Rectal smooth muscle tissue (tissue), 1 donor: ENCODE measurements around the gene OR10AD1.
"Not testable (repeated sequence)": the region's sequence is repeated elsewhere in the genome, so short reads cannot be mapped to it uniquely, and the experiment has no call there.

ENCODE experiments used
- H3K27ac ChIP-seq: one replicate; pipeline ENCODE4 v1.7.0; 2013; ENCODE audit warnings: low read depth, low read length, inconsistent platforms
- H3K27me3 ChIP-seq: one replicate; pipeline ENCODE4 v1.7.0; 2013; ENCODE audit warnings: low read length; ENCODE audit not compliant: control insufficient read depth, insufficient read depth
- H3K36me3 ChIP-seq: one replicate; pipeline ENCODE4 v1.7.0; 2013; ENCODE audit warnings: low read length; ENCODE audit not compliant: control insufficient read depth, insufficient read depth
- H3K4me1 ChIP-seq: one replicate; pipeline ENCODE4 v1.7.0; 2013; ENCODE audit warnings: low read length; ENCODE audit not compliant: control insufficient read depth, insufficient read depth
- H3K4me3 ChIP-seq: one replicate; pipeline ENCODE4 v1.7.0; 2013; ENCODE audit warnings: low read length
- H3K9ac ChIP-seq: one replicate; pipeline ENCODE4 v1.7.0; 2013; ENCODE audit warnings: low read length

Gene OR10AD1

GRCh38 chr12:48203192-48203591 lies at the start of gene OR10AD1:
Gene OR10AD1, minus strand, starts transcription at chr12:48203292. Its CDS starts 0 bp downstream, at chr12:48203292.
- Histone ChIP-seq H3K4me3 (no peak within 1 kb of the TSS), H3K36me3 (no peaks in the 10 kb centered on the region), H3K27me3 (no peaks in the 10 kb centered on the region), H3K27ac (no peak within 1 kb of the TSS), H3K9ac (no peak within 1 kb of the TSS), H3K4me1 (peaks cover 6% of the 10 kb centered on the region)

DNA sequence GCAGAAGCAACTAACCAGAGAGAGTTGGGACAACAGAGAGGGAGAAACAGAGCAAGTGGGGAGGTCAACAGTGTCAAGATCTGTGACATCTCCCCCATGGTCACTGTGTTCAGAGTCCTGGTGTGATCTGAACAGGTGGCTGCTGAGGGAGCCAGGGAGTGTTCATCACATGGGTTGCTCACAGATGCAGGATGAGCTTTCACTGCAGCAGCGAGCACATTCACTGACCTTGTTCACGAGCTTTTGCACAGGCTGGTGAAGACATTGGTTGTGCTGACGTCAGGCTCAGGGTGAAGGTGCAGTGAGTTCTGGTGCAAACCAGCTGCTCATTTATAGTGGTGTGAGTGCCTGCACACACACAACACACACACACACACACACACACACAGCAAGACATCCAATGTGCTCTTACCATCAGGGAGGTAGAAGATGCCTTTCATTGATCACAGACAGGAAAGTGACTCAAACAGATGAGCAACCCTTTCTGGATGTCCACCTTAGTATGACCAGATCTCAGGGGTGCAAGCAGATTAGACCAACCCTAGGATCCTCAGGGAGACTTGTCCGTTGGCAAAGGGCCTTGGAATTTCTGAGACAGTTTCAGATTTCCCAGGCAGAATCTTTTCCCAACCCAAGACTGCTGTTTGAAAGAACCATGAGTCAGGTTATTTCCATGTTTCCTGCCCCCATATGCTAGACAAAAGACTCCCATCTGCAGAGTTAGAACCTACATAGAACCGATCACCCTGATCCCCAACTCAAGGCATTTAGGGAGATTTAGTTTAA lies 44.3 kb upstream of the OR10AD1 start:
- H3K27ac ChIP-seq, result no peak overlapping the region
- no peaks in the 10 kb centered on the region for H3K36me3 ChIP-seq
- H3K27me3 ChIP-seq, result no peaks in the 10 kb centered on the region
- H3K4me1 ChIP-seq, result no peaks in the 10 kb centered on the region
- H3K9ac ChIP-seq, result no peak overlapping the region
- H3K4me3 ChIP-seq, result no peak overlapping the region

DNA sequence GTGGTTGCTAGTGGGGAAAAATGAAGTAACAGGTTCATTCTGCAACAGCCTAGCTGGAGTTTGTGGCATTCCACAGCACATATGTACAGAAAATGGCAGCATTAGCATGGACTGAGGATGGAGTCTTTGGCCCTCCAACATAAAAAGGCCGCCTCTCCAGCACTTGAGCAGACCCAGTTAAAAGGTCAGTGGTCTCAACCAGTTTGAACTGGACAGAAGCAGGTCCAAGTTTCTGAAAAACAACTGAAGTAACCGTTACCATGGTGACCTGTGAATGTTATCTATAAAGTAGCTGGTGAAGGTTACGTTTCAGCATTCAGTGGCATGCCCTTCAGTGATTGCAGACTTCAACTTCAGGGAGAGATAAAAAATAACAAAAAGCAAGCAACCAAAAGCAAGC lies 34.1 kb upstream of the OR10AD1 start:
- H3K9ac ChIP-seq, result no peak overlapping the region
- no peak overlapping the region for H3K4me3 ChIP-seq
- no peaks in the 10 kb centered on the region for H3K27me3 ChIP-seq
- H3K36me3 ChIP-seq, result no peaks in the 10 kb centered on the region
- H3K27ac ChIP-seq, result no peak overlapping the region
- no peaks in the 10 kb centered on the region for H3K4me1 ChIP-seq

DNA sequence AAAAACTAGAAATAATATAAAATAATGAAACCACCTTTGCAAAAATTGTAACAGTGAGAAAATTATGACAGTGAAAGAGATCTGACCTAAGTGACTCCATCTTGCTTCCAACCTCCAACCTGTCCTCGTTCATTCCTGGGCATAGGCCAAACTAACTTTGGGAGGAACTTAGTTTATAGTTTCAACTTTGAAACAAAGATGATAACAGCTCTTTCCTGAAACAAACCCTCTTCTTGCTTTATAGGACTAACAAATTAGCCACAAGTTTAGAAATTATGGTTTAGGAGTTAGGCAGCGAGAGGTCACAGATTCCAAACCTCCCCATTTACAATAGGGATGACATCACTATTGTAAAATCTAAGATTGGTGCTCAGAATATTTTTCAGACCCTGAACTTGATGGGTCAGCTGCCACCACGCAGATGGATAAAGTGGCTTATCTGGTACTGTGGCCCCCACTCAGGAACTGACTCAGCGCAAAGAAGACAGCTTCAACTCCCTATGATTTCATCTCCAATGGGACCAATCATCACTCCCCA lies 32.8 kb upstream of the OR10AD1 start:
- no peak overlapping the region for H3K4me3 ChIP-seq
- no peaks in the 10 kb centered on the region for H3K4me1 ChIP-seq
- no peak overlapping the region for H3K27ac ChIP-seq

DNA sequence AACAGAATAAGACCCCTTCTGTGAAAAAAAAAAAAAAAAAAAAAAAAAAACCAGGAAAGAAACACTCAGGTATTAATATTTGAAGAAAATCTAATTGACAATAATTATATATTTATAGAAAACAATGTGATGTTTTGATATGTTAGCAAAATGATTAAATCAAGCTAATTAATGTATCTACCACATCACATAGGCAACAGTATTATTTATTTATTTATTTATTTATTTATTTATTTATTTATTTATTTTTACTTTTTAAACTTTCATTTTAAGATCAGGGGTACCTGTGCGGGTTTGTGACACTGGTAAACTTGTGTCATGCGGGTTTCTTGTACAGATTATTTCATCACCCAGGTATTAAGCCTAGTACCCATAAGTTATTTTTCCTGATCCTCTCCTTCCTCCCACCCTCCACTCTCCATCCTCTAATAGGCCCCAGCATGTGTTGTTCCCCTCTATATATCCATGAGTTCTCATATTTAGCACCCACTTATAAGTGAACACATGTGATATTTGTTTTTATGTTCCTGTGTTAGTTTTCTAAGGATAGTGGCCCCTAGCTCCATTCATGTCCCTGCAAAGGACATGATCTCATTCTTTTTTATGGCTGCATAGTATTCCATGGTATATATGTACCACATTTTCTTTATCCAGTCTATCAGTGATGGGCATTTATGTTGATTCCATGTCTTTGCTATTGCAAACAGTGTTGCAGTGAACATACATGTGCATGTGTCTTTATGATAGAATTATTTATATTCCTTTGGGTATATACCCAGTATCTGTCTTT lies 28.3 kb upstream of the OR10AD1 start:
- not testable (repeated sequence) for H3K9ac ChIP-seq, H3K36me3 ChIP-seq, H3K4me3 ChIP-seq, H3K27me3 ChIP-seq, H3K4me1 ChIP-seq, H3K27ac ChIP-seq

More for the DNA sequence above, 32.8 kb upstream of the OR10AD1 start:
- Histone ChIP-seq H3K9ac (no peak overlapping the region), H3K27me3 (no peaks in the 10 kb centered on the region), H3K36me3 (no peaks in the 10 kb centered on the region)

- H3K27ac ChIP-seq, H3K4me1 ChIP-seq, H3K27me3 ChIP-seq: not testable (repeated sequence)
Observed at GRCh38 chr12:48224533-48224932, 21.4 kb upstream of the OR10AD1 start.

DNA sequence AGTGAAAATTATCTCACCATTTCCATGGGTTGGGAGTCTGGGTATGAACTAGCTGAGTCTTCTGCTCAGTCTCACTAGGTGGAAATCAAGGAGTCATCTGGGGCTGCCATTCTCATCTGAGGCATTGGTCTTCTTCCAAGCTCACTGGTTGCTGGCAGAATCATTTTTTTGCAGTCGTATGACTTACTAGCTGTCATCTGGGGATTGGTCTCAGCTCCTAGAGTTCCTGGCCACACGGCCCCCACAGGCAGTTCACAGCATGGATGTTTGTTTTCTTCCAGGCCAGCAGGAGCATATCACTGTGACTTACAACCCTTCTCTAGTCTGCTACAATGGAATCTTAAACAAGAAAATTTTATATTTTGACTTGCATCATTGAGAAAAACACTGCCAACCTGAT lies 18.6 kb upstream of the OR10AD1 start:
- Histone ChIP-seq H3K36me3 (no peaks in the 10 kb centered on the region), H3K4me3 (no peak overlapping the region), H3K27me3 (no peaks in the 10 kb centered on the region), H3K9ac (no peak overlapping the region), H3K27ac (no peak overlapping the region), H3K4me1 (no peaks in the 10 kb centered on the region)

More at GRCh38 chr12:48224533-48224932, 21.4 kb upstream of the OR10AD1 start:
- H3K36me3 ChIP-seq, H3K9ac ChIP-seq, H3K4me3 ChIP-seq: not testable (repeated sequence)

DNA sequence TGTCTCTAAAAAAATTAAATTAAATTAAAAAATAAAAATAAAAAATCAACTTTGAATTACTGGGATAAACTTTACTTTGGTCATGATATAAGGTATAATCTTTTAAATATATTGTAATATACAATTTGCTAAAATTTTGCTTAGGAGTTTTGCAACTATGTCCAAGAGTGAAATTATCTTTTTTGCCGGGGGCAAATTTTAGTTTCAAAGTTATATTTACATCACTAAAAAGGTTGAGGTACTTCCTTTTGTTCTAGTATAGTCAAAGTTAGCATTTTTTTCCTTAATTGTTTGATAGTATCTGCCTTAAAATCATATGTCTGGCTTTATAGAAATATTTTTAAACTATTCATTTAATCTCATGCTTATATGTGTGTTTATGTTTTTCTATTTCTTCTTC lies 17.6 kb upstream of the OR10AD1 start:
- Histone ChIP-seq H3K4me1 (peaks cover 3% of the 10 kb centered on the region), H3K27me3 (no peaks in the 10 kb centered on the region), H3K9ac (no peak overlapping the region), H3K27ac (no peak overlapping the region), H3K4me3 (no peak overlapping the region), H3K36me3 (no peaks in the 10 kb centered on the region)

DNA sequence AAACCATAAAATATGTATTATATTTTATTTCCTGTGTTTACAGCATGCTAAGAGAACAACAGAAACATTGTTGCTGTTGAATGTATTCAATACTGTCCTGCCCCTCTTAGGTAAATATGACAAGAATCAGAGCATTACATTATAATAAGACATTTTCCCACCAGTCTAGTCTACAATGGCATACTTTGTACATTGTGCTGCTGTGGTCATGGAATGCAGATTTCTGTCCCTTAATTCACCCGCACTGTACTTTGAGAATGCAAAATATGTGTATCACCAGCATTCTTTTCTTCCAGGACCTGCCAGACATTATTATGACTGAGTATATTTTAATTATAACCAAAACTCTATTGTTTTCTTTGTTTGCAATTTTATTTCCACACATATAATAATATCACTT lies 16.5 kb upstream of the OR10AD1 start:
- H3K36me3 ChIP-seq, result no peaks in the 10 kb centered on the region
- H3K27me3 ChIP-seq, result no peaks in the 10 kb centered on the region
- H3K4me1 ChIP-seq, result peaks cover 3% of the 10 kb centered on the region
- no peak overlapping the region for H3K4me3 ChIP-seq
- no peak overlapping the region for H3K27ac ChIP-seq
- no peak overlapping the region for H3K9ac ChIP-seq

GRCh38 chr12:48216785-48217184 lies 13.7 kb upstream of the OR10AD1 start:
- Histone ChIP-seq H3K27me3 (no peaks in the 10 kb centered on the region), H3K4me1 (peaks cover 3% of the 10 kb centered on the region), H3K27ac (peak overlapping the region; percentile 60), H3K4me3 (no peak overlapping the region), H3K9ac (no peak overlapping the region), H3K36me3 (no peaks in the 10 kb centered on the region)

GRCh38 chr12:48209495-48209894 lies 6.4 kb upstream of the OR10AD1 start:
- H3K4me1 ChIP-seq, H3K27ac ChIP-seq, H3K4me3 ChIP-seq: not testable (repeated sequence)

DNA sequence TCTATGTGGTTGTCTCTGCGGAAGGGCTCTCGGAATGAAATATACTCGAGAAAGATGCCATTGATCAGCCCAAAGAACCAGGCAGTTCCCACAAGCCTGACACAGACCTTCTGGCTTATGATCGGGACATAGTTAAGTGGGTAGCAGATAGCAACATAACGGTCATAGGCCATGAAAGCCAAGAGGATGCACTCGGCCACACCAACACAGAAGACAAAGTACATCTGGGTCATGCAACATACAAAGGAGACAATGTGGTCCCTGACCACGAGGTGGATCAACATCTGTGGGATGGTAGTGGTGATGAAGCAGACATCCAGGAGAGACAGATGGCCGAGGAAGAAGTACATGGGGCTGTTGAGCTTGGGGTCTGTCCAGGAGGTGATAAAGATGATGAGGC lies 326 bp downstream of the OR10AD1 start:
- H3K36me3 ChIP-seq, result no peaks in the 10 kb centered on the region
- H3K9ac ChIP-seq, result no peak overlapping the region
- no peak overlapping the region for H3K4me3 ChIP-seq
- H3K27me3 ChIP-seq, result no peaks in the 10 kb centered on the region
- H3K4me1 ChIP-seq, result peaks cover 6% of the 10 kb centered on the region
- no peak overlapping the region for H3K27ac ChIP-seq

More at GRCh38 chr12:48209495-48209894, 6.4 kb upstream of the OR10AD1 start:
- H3K36me3 ChIP-seq, H3K9ac ChIP-seq, H3K27me3 ChIP-seq: not testable (repeated sequence)
